Astrocyte (in vitro differentiated cells and primary cell): Measurements from ENCODE around the gene NAV2.

Experiments used
- CTCF ChIP-seq: IDR thresholded peaks from 2 replicates; pipeline ENCODE4 v1.5.1; 2011; ENCODE audit warnings: low read depth, mild to moderate bottlenecking, inconsistent platforms, low read length, moderate library complexity; ENCODE audit not compliant: insufficient read depth
- EZH2 ChIP-seq: IDR thresholded peaks from 2 replicates; pipeline ENCODE4 v1.6.1; 2012; ENCODE audit warnings: mild to moderate bottlenecking, low read length, inconsistent platforms; ENCODE audit not compliant: insufficient read depth

- TF ChIP-seq CTCF (no peak), EZH2 (no peak)
Measured at GRCh38 chr11:20003351-20003750, 290.7 kb downstream of the NAV2 start.
